PC-3 (cell line): ENCODE results near the gene NOP9. TPM values are rescaled to one million over a fixed set of nuclear protein-coding genes. Genes with fewer than 3 reads are reported as not detected.

Experiments used
- ATAC-seq: fragments of 200-7000 bp; cut with Tn5 transposase; 2 replicates; pipeline ENCODE4 v1.9.1; 2020; ENCODE audit warnings: mild to moderate bottlenecking, moderate library complexity
- BruUV-seq: library from RNA; stranded (reverse); fragments of 400-500 nt; replicated peaks from 2 replicates; lab custom pipeline; 2021; lab: Mats Ljungman, UMichigan
- CTCF ChIA-PET: fragments of 300-600 bp; sonication (Branson Sonifier 250); formaldehyde crosslinking; loops from one replicate; lab custom pipeline; 2022; ENCODE audit warnings: antibody characterized with exemption; lab: Charles Lee
- POLR2A ChIA-PET: fragments of 300-600 bp; sonication (Branson Sonifier 250); formaldehyde crosslinking; loops from one replicate; lab custom pipeline; 2022; ENCODE audit warnings: antibody characterized with exemption; ENCODE audit not compliant: unreplicated experiment; lab: Charles Lee
- DNase-seq: peaks from one replicate; pipeline ENCODE4 v3.0.0-alpha.2; 2015
- H2AFZ ChIP-seq: fragments of 300-600 bp; sonication (generic); 2 replicates; pipeline ENCODE4 v1.6.0; 2016; ENCODE audit warnings: antibody characterized with exemption, low read length
- H3F3A ChIP-seq: fragments of 300-600 bp; sonication (generic); one replicate; pipeline ENCODE4 v1.6.0; 2017; ENCODE audit warnings: antibody characterized with exemption, low read length, control low read depth, mild to moderate bottlenecking; ENCODE audit not compliant: unreplicated experiment
- H3K27ac ChIP-seq: fragments of 300-600 bp; sonication (generic); 2 replicates; pipeline ENCODE4 v1.5.1; 2016; ENCODE audit warnings: mild to moderate bottlenecking, low read length
- H3K27me3 ChIP-seq: fragments of 300-600 bp; sonication (generic); 2 replicates; pipeline ENCODE4 v1.6.1; 2016; ENCODE audit warnings: low read length, mixed read lengths
- H3K36me3 ChIP-seq: fragments of 300-600 bp; sonication (generic); 2 replicates; pipeline ENCODE4 v1.6.1; 2016; ENCODE audit warnings: low read depth, mixed run types, low read length, mixed read lengths
- H3K4me1 ChIP-seq: fragments of 300-600 bp; sonication (generic); 2 replicates; pipeline ENCODE4 v1.5.1; 2016; ENCODE audit warnings: low read length; ENCODE audit not compliant: insufficient read depth
- H3K4me2 ChIP-seq: fragments of 300-600 bp; sonication (generic); 2 replicates; pipeline ENCODE4 v1.6.0; 2016; ENCODE audit warnings: low read length
- H3K4me3 ChIP-seq: fragments of 300-600 bp; sonication (generic); 2 replicates; pipeline ENCODE4 v1.5.1; 2016; ENCODE audit warnings: mild to moderate bottlenecking, low read length, mixed read lengths
- H3K79me2 ChIP-seq: fragments of 300-600 bp; sonication (generic); 2 replicates; pipeline ENCODE4 v1.6.1; 2017; ENCODE audit warnings: low read length, mixed read lengths
- H3K9ac ChIP-seq: fragments of 300-600 bp; sonication (generic); 2 replicates; pipeline ENCODE4 v1.6.0; 2016; ENCODE audit warnings: mild to moderate bottlenecking, low read length
- H3K9me2 ChIP-seq: fragments of 300-600 bp; sonication (generic); replicated peaks from 2 replicates; pipeline ENCODE4 v1.6.1; 2016; ENCODE audit warnings: mixed run types, low read length, mixed read lengths
- H3K9me3 ChIP-seq: fragments of 300-600 bp; sonication (generic); 2 replicates; pipeline ENCODE4 v1.6.1; 2016; ENCODE audit warnings: low read length, mixed read lengths
- H4K20me1 ChIP-seq: fragments of 300-600 bp; sonication (generic); 2 replicates; pipeline ENCODE4 v1.6.1; 2016; ENCODE audit warnings: low read length, mixed read lengths
- EZH2 ChIP-seq: fragments of 300-600 bp; sonication (generic); IDR thresholded peaks from one replicate; pipeline ENCODE4 v1.6.1; 2017; ENCODE audit warnings: antibody characterized with exemption, mild to moderate bottlenecking, low read length; ENCODE audit not compliant: unreplicated experiment
- EZH2phosphoT487 ChIP-seq: fragments of 300-600 bp; sonication (generic); IDR thresholded peaks from 2 replicates; pipeline ENCODE4 v1.6.1; 2018; ENCODE audit warnings: mild to moderate bottlenecking, antibody characterized with exemption, low read length, borderline replicate concordance
- intact Hi-C: fragments of 100-400 bp; cut with micrococcal nuclease; formaldehyde crosslinking; loops from 2 replicates; pipeline ENCODE4 v1.9.0; 2023
- total RNA-seq: library from RNA; depleted of rRNA; stranded (reverse); fragments of >200 nt; gene quantifications from 2 replicates; pipeline ENCODE4 v1.2.3, GENCODE V29; 2014
- TF ChIP-seq, protein P1 (sequence below): fragments of 300-600 bp; sonication (generic); conservative IDR thresholded peaks from 2 replicates; pipeline ENCODE4 v1.5.1; 2017; ENCODE audit warnings: antibody characterized with exemption, low read depth, mild to moderate bottlenecking, low read length

Gene NOP9
- total RNA-seq, 1 experiment from 2014 or later: 30.4 TPM

DNA sequence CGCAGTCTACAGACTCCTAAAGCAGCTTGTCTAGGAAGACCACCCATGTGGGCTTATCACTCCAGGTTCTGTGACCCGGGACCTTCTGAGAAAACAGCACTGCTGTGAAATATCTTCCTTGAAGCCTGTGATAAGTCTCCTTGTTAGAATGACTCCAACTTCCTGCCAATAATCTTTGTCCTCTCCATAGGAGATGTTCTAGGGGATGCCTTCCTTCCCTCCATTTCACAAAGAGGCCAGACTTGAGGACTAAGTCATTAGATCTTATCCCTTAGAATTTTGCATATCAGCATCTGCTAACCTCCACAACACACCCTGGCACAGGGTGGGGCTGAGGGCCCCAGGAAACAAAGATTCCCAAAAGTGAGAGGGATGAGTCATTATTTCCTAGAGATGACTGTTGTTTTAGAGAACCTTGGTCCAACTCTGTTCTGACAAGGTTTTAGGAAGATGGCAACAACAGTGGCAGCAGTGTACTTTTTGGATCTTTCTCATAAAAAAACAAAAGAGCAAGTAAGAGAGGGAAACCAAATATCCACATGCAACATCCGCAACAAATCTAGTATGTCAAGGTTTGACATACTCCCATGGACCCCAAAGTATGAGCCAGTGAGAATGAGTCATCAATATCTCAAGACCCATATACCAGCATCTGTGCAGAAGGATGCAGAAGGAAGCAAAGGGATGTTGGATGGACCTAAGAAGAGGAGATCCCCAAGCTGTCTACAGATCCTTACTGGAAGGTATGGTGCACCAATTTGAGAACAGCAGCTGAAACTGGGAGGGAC is 17.7 kb downstream of the NOP9 start:
- no peaks in the 10 kb centered on the region for H3K79me2 ChIP-seq

DNA sequence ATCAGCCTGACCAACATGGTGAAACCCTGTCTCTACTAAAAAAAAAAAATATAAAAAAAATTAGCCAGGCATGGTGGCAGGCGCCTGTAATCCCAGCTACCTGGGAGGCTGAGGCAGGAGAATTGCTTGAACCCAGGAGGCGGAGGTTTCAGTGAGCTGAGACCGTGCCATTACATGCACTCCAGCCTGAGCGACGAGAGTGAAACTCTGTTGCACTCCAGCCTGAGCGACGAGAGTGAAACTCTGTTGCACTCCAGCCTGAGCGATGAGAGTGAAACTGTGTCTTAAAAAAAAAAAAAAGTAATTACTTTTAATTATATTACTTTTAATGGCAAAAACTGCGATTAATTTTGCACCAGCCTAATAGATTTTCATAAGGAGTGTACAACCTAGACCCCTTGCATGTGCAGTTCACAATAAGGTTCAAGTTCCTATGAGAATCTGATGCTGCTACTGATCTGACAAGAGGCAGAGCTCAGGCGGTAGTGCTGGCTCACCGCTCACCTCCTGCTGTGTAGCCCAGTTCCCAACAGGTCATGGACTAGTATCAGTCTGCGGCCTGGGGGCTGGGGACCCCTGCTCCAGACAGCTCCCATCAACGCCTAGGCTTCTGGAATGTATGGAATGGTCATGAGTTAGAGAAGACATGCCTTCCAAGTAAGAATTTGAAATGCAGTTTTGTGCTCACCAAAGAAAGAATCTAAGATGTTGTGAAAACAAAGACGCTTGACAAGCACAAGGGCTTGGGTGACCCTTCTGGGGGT is 21.7 kb downstream of the NOP9 start:
- ATAC-seq: no peak

More for the DNA sequence above, 17.7 kb downstream of the NOP9 start:
- no TSS peak for BruUV-seq
- Histone ChIP-seq H3K9ac (no peak overlapping the region), H3K4me3 (no peak overlapping the region), H3K9me2 (no peaks in the 10 kb centered on the region), H3K36me3 (no peaks in the 10 kb centered on the region), H3F3A (no peaks in the 10 kb centered on the region), H3K27me3 (no peaks in the 10 kb centered on the region), H4K20me1 (no peaks in the 10 kb centered on the region), H3K27ac (no peak overlapping the region), H2AFZ (no peak overlapping the region), H3K4me2 (peak overlapping the region; percentile 24; the same call in 1 of the 2 replicates), H3K9me3 (no peaks in the 10 kb centered on the region), H3K4me1 (peaks cover 12% of the 10 kb centered on the region)
- ChIA-PET CTCF (no interaction called here), POLR2A (no interaction called here)
- DNase-seq (peak; percentile 70), ATAC-seq (peak; percentile 58)
- TF ChIP-seq EZH2phosphoT487: no peak
- TF ChIP-seq, protein P1, sequence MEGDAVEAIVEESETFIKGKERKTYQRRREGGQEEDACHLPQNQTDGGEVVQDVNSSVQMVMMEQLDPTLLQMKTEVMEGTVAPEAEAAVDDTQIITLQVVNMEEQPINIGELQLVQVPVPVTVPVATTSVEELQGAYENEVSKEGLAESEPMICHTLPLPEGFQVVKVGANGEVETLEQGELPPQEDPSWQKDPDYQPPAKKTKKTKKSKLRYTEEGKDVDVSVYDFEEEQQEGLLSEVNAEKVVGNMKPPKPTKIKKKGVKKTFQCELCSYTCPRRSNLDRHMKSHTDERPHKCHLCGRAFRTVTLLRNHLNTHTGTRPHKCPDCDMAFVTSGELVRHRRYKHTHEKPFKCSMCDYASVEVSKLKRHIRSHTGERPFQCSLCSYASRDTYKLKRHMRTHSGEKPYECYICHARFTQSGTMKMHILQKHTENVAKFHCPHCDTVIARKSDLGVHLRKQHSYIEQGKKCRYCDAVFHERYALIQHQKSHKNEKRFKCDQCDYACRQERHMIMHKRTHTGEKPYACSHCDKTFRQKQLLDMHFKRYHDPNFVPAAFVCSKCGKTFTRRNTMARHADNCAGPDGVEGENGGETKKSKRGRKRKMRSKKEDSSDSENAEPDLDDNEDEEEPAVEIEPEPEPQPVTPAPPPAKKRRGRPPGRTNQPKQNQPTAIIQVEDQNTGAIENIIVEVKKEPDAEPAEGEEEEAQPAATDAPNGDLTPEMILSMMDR: no peak
- no peak for TF ChIP-seq EZH2
- intact Hi-C loops: no loop called here

DNA sequence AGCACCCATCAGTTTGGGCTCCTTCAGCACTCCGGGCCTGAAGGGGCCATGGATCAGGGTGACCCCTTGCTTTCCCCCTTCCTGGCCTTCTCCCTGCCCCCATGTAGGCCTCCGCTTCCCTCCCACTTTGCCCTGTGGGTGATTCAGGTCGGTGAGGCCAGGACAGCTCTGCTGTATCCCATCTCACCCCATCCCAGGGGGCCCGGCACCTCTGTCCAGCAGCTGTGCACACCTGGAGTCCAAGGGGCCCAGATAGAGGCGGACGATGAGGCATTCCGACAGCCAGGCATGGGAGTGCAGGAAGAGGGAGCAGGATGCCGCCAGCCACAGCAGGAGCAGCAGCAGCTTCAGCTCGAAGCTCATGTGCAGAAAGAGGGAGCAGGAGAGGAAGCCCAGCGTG is 23.0 kb downstream of the NOP9 start:
- no peaks in the 10 kb centered on the region for H3K36me3 ChIP-seq
- no peak overlapping the region for H3K27ac ChIP-seq
- no peak overlapping the region for H3K4me3 ChIP-seq
- intact Hi-C loops: no loop called here
- no peak overlapping the region for H3K4me2 ChIP-seq
- ATAC-seq: no peak
- no peaks in the 10 kb centered on the region for H3K4me1 ChIP-seq
- BruUV-seq: no TSS peak
- H3K9me2 ChIP-seq: no peaks in the 10 kb centered on the region
- DNase-seq: no peak
- H3K79me2 ChIP-seq: no peaks in the 10 kb centered on the region
- H4K20me1 ChIP-seq: no peaks in the 10 kb centered on the region
- ChIA-PET CTCF (interaction anchor here (0.6 kb wide), 1 partner anchor 77 kb away, joined by 5 read pairs; no protein-coding TSS in a partner anchor), POLR2A (no interaction called here)
- H3F3A ChIP-seq: no peaks in the 10 kb centered on the region
- TF ChIP-seq, protein P1: no peak
- TF ChIP-seq EZH2: no peak
- no peak for TF ChIP-seq EZH2phosphoT487
- H3K9me3 ChIP-seq: no peaks in the 10 kb centered on the region
- H3K27me3 ChIP-seq: no peaks in the 10 kb centered on the region
- no peak overlapping the region for H2AFZ ChIP-seq
- no peak overlapping the region for H3K9ac ChIP-seq

More for the DNA sequence above, 21.7 kb downstream of the NOP9 start:
- BruUV-seq: no TSS peak
- Histone ChIP-seq H3K9me2 (no peaks in the 10 kb centered on the region), H3K79me2 (no peaks in the 10 kb centered on the region), H3F3A (no peaks in the 10 kb centered on the region), H3K36me3 (no peaks in the 10 kb centered on the region), H4K20me1 (no peaks in the 10 kb centered on the region), H3K9me3 (no peaks in the 10 kb centered on the region), H3K9ac (no peak overlapping the region), H3K4me1 (peaks cover 12% of the 10 kb centered on the region), H3K27ac (no peak overlapping the region), H3K27me3 (no peaks in the 10 kb centered on the region), H3K4me3 (no peak overlapping the region), H2AFZ (no peak overlapping the region), H3K4me2 (no peak overlapping the region)
- no peak for DNase-seq
- TF ChIP-seq EZH2phosphoT487: no peak
- ChIA-PET POLR2A (no interaction called here), CTCF (no interaction called here)
- intact Hi-C loops: no loop called here
